Fibroblast of the aortic adventitia (primary cell): ENCODE measurements around the gene RPS6KA2. TPM values are rescaled to one million over a fixed set of nuclear protein-coding genes. Genes with fewer than 3 reads are reported as not detected.

ENCODE experiments used
- DNase-seq: peaks from one replicate; pipeline ENCODE4 v3.0.0-alpha.2; 2010; ENCODE audit warnings: low read depth
- H3K4me3 ChIP-seq: 2 replicates; pipeline ENCODE4 v1.5.1; 2011; ENCODE audit warnings: low read depth, mild to moderate bottlenecking, control low read depth, low read length, moderate library complexity
- total RNA-seq: library from RNA; depleted of rRNA; stranded (reverse); fragments of >200 nt; gene quantifications from 2 replicates; pipeline ENCODE4 v1.2.3, GENCODE V29; 2012; ENCODE audit warnings: low replicate concordance
- TF ChIP-seq, protein P1 (sequence below): IDR thresholded peaks from 2 replicates; pipeline ENCODE4 v1.5.1; 2011; ENCODE audit warnings: mild to moderate bottlenecking, low read length, control low read depth, inconsistent platforms; ENCODE audit not compliant: insufficient read depth

Gene RPS6KA2
- total RNA-seq, 1 donor, result 89.7 TPM

DNA sequence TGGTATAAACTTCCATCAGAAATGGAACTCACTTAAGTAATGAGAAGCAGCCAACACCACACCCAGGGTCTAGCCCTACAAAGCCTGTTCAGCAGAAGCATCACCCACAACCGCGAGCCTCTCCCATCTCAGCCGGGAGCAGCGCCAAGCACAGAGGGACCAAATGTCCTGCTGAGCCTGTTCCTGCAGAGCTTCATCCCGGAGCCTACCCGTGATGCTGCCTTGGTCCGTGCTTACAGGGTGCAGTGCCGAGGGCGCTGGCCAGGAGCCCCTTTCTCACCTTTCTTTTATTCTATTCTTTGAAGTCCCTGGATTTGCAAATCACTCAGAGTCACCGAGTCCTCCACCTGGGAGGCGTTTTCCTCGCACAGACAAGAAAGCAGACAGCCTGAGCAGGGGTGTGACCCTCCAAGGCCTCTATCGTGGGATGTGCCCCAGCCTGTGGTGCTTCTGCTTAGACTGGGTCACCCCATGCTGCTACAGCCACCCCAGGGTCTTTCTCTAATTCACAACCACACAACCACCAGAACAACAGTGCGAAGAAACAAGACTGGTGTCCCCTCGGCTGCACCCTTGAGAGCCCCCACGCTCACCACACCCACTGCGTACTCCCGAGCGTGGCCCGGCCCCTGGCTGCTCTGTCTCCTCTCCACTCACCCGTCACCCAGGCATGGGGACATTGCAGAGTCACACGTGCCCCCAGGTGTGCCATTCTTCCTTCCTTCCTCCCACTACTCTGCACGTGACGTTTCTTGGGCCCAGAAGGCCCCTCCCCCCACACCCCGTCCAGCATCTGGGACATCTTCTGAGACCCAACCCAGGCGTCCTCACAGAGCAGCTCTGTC is 152.1 kb downstream of the RPS6KA2 start:
- no peak overlapping the region for H3K4me3 ChIP-seq
- TF ChIP-seq, protein P1, sequence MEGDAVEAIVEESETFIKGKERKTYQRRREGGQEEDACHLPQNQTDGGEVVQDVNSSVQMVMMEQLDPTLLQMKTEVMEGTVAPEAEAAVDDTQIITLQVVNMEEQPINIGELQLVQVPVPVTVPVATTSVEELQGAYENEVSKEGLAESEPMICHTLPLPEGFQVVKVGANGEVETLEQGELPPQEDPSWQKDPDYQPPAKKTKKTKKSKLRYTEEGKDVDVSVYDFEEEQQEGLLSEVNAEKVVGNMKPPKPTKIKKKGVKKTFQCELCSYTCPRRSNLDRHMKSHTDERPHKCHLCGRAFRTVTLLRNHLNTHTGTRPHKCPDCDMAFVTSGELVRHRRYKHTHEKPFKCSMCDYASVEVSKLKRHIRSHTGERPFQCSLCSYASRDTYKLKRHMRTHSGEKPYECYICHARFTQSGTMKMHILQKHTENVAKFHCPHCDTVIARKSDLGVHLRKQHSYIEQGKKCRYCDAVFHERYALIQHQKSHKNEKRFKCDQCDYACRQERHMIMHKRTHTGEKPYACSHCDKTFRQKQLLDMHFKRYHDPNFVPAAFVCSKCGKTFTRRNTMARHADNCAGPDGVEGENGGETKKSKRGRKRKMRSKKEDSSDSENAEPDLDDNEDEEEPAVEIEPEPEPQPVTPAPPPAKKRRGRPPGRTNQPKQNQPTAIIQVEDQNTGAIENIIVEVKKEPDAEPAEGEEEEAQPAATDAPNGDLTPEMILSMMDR, result no peak
- DNase-seq, result peak; percentile 45

DNA sequence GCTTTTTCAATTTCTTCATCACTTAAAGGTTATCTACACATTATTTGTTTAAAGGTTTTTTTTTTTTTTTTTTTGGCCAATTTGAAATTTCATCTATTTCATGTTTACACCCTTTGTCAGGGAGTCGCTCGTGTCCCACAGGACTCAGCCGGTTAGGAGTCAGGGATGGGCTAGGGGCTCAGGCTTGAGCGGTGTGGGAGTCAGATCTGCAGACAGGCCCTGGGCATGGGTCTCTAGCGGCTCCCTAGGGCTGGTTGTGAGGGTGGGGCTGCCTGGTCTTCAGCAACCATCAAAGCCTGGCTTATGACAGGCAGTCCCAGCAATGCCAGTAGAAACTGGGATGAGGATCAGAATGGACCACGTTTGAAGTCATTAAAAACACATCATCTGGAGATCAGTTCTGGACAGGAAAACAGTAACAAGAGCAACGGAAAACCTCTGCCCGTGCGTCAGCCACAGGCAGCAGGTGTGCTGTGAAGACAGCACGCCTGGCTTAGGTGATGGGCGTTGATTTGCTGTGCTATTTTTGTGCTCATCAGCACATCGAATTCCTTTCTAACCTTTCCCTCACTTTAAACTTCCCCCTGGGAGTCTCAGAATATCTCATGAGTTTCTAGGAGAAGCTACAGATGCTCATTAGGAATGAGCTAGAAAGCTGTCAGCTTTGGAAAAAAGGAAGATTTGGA is 153.0 kb downstream of the RPS6KA2 start:
- no peak overlapping the region for H3K4me3 ChIP-seq
- TF ChIP-seq, protein P1, result no peak
- DNase-seq, result no peak

DNA sequence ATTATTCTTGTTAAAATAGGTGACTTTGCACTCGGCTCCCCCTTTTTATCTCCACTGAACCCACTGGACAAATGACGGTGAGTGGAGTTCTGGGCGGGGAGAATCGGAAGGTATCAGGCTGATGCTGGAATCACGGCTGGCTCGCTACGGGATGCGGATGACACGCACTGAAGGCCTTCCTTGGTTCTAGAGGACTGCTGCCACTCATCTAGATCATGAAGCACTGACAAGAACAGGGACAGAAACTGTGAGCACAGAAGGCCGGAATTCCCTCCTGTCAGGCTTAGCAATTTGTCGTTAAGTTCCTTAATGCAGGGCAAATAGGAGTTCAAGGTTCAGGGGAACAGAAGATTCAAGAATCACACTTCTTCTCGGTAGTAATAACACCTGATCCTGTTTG is 154.4 kb downstream of the RPS6KA2 start:
- H3K4me3 ChIP-seq, result no peak overlapping the region
- no peak for DNase-seq
- TF ChIP-seq, protein P1, result no peak

DNA sequence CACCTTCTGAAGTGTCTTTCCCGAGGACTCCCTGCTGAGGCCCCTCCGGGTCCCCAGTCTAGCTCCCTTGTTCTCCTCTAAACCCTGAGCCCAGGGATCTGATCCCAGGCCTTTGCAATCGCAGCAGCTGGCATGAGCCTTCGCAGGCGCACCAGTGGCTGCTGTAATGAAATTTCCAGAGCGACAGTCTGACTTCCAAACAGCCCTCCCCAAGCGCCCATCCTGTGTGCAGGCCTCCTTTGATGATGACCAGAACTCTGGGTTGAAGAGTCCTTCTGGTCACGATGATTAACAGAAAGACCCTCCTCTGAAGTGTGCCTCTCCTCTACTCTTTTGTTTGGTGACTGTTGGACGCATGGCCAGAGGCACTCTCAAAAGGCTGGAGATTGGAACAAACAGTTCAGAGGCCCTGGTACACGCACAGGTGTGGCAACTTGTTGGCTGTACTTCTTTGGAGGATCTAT is 155.2 kb downstream of the RPS6KA2 start:
- no peak overlapping the region for H3K4me3 ChIP-seq

DNA sequence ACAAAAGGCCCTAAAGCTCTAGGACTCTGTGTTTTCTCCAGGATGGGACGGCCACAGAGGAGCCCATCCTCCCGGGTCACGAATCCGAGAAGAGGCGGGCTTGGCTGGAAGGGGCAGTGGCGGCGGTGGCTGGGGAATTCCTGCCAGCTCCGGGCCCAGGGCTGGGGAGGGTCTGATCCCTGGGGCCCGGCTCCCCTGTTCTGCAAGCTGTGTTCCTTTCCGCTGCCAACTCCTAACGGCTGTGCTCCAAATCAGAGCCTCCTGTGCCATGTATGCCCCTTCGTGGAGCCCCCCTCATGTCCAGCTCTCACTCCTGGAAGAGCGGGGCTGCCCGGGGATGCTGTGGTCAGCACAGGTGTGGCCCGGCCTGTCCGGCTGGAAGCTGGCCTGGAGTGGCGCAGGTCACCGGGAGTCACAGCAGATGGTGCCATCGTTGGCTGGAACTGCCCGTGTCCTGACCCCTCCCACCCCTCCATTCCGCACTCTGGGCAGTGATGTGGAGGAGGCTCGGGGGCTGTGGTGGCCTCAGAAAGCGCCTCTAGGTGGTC is 156.1 kb downstream of the RPS6KA2 start:
- DNase-seq, result no peak
- TF ChIP-seq, protein P1, result no peak
- no peak overlapping the region for H3K4me3 ChIP-seq

More for the DNA sequence above, 155.2 kb downstream of the RPS6KA2 start:
- TF ChIP-seq, protein P1, result no peak
- no peak for DNase-seq

DNA sequence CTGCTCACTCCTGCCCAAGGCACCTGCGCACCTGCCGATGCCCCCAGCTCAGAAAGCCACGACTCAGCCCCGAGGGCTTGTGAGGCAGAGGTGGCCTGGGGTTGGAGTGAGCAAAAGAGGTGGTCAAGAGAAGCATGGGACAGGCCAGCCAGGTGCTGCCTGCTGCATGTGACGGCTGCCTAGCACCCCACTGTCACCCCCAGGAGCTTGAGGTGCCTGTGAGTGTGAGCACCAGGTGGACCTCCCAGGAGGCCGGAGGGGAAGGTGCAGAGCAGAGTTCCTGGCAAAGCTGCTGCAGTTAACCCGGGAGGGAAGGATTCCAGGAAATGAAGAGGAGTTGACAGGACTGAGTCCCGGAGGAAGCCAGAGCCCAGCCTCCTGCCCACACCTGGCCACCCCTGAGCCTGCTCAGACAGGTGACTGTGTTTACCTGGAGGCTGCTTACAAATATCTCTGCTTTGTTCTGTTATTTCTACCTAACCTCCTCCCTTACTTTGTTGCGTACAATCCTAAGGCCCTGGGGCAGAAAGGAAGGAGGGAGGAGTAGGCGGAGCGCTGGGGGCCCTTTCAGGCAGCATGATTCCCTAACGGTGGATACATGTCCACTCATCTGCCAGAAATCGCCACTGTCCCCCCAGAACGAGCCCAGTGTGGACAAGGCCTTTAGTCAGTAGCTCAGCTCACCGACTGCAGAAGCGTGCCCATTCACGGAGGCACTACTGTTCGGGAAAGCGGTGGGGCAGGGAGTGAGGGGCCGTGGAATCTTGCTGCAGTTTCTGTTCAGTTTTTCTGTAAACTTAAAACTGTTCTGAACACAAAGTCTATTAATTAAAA is 156.8 kb downstream of the RPS6KA2 start:
- no peak for DNase-seq
- no peak overlapping the region for H3K4me3 ChIP-seq
- TF ChIP-seq, protein P1, result no peak
